ENCODE data around the gene FBXW10B.
"Not testable (repeated sequence)": the region's sequence is repeated elsewhere in the genome, so short reads cannot be mapped to it uniquely, and the experiment has no call there.

Gene FBXW10B, protein sequence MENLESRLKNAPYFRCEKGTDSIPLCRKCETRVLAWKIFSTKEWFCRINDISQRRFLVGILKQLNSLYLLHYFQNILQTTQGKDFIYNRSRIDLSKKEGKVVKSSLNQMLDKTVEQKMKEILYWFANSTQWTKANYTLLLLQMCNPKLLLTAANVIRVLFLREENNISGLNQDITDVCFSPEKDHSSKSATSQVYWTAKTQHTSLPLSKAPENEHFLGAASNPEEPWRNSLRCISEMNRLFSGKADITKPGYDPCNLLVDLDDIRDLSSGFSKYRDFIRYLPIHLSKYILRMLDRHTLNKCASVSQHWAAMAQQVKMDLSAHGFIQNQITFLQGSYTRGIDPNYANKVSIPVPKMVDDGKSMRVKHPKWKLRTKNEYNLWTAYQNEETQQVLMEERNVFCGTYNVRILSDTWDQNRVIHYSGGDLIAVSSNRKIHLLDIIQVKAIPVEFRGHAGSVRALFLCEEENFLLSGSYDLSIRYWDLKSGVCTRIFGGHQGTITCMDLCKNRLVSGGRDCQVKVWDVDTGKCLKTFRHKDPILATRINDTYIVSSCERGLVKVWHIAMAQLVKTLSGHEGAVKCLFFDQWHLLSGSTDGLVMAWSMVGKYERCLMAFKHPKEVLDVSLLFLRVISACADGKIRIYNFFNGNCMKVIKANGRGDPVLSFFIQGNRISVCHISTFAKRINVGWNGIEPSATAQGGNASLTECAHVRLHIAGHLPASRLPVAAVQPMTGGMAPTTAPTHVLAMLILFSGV

DNA sequence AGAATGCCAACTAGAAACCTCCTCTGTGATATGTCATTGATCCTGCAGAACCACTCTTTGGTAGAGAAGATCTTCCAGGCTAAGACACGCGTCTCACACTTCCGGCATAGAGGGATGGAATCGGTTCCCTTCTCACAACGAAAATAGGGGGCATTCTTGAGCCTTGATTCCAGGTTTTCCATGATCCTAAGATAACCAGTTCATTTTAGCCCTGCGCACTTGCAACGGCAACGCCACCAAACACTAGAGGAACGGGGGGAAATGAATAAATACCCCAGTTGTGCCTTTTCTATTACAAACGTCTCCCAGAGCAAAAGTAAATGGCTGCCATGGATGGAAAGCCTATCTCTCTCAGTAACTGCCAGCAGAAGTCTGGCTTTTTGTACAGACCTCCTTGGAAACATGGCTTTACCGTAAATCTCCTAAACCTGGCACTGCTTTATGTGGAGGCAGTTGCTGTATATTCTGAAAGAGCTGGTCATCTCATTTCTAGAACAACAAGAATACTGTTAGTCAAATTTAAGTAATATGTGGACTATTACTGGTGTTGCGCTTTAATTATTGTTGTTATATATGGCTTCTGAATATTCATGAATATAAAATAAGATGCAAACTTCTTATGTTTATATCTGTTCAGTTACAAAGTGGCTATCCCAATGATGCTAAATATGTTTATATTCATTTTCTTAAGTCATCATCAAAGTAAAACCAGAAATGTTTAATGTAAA is at the start of gene FBXW10B:
TSS of gene FBXW10B (minus strand) at position 374 of the 728 bp plus-strand sequence. CDS start at position 182, 192 bp downstream.
- DNase-seq (ENCODE audit: low read depth): not testable (repeated sequence)

DNA sequence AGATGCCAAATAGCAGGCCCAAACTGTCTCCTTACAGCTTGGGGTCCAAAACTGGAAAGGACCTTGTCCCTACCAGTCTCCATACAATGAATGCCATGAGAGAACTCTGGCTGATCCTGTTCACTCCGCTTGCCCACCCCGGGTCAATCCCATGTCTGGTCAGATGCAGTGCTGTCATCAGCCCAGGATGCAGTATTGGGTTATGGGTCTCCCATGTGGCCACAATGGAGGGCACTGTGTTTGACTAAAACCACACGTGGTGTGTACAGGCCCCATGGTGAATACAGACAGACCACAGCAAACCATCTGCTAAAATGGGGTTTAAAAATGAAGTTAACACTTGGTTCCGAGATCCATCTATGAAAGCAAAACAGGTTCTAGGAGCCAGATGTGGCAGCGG is 44.2 kb upstream of the FBXW10B start:
- no peak for DNase-seq (ENCODE audit: low read depth)

DNA sequence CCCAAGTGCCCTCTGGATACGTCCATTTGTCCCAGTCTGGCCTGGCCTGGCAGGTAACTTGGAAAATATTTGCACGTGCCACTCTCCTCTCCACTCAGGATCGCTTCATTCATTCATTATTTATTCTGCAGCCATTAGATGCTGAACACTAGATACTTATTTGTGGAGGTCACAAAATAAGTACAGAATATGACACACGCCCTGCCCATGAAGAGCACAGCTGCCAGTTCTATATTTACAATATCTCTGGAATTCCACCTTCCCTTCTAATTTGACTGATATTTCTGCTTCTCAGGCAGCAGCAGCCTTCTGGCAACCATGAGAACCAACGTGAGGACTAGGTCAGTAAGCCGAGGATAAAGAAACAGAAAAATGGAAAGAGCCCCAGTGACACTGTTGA is 43.7 kb upstream of the FBXW10B start:
- no peak for DNase-seq (ENCODE audit: low read depth)

DNA sequence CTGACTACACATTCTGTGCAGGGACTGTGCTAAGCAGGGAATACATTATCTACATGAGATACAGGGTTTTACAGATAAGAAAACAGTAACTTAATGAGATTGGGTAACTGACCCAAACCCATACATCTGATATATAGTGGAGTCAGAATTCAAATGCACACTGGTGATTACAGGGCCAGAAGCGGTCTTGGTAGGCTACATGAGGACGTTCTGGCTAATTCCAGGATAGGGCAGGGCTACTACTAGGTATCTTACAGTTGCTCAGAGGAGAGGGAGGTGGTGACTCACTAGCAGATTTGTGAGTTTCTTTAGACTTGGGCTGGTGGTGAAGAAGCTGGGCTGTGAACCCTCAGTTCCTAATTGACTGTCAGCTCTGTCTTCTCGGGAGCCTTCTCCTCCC is 43.2 kb upstream of the FBXW10B start:
- no peak for DNase-seq (ENCODE audit: low read depth)

DNA sequence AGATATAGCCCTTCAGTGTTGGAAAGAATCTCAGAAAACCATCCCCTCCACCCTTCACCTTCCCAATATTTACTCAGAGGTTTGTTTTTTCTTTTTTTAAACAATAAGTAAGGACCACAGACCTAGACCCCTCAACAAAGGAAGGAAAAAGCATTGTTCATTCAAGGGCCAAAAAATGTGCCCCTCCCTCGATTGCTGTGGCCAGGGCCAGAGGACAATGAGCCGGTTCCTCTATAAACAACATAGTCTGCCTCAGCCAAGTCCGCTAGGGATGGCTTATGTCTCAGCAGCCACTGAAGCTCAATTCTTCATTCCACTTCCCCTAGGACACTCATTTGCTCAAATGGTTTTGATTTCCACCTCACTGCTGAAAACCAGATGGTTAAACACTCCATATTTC is 40.6 kb upstream of the FBXW10B start:
- no peak for DNase-seq (ENCODE audit: low read depth)

DNA sequence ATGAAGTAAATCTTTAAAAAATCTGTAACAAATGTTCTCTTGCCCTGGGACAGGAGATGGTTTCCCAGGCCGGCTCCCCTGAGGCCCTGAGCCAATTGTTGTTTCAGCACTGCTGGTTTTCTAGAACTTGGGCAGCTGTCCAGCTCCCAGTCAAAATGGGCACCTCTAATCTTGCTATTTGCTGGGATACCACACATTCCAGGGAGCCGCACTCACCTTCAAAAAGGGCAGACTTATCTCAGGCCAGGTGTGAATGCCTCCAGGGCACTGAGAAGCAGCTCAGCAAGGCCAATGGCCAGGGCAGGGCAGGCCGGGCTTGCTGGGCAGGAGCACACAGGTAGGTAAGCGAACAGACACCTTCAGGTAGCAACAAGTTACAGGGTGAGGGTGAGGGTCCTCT is 40.2 kb upstream of the FBXW10B start:
- DNase-seq (ENCODE audit: low read depth): no peak

DNA sequence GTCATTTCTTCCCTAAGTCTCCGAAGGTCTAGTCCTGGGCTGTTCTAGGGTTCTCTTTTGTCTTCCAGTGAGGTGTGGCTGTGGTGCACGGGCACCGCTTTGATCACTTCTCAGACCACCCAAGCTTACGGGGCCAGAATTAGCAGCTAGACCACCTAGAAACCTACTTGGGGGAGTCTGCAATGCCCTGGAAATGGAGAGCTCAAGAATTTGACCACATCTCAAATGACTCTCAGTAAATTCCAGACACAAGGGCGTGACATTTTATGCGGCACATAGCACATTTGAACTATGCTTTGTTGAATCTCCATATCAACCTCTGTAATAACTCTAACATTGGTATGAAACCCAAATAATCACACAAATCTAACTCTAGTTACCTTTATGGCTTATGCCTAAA is 39.7 kb upstream of the FBXW10B start:
- DNase-seq (ENCODE audit: low read depth): no peak

DNA sequence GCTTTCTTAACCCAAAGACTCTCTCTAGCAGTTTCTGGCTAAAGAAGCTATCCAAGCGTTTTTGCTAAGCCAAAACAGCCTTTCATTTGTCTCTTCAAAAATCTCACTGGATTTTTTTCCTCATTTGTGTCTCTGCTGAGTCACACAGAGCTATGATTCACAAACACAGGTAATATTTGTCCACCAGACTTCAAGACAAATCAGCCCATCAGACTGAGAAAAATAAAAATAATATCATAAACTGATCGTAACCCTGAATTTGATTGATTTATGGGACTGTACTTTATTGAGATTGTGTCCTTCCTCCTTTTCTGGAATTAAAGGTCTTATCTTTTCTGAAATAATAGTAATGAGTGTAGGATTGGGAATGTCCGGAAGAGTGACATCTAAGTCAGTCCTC is 38.8 kb upstream of the FBXW10B start:
- no peak for DNase-seq (ENCODE audit: low read depth)

DNA sequence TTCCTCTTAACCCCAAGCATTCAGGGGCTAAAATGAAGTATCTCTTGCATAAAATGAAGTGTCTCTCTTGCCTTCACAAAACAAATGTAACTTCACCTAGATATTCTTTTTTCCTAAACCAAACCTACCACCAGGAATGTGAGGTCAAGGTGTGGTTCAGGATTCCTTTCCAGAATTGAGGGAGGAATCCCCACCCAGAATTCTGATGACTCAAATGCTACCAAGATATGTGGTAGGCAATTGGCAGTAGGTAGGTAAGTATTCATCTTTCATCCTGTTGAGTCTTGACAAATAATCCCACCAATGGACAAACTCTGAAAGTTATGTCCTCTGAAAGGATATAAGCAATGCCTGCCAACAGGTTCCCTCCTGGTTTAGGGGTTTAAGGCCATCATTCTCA is 38.4 kb upstream of the FBXW10B start:
- no peak for DNase-seq (ENCODE audit: low read depth)

DNA sequence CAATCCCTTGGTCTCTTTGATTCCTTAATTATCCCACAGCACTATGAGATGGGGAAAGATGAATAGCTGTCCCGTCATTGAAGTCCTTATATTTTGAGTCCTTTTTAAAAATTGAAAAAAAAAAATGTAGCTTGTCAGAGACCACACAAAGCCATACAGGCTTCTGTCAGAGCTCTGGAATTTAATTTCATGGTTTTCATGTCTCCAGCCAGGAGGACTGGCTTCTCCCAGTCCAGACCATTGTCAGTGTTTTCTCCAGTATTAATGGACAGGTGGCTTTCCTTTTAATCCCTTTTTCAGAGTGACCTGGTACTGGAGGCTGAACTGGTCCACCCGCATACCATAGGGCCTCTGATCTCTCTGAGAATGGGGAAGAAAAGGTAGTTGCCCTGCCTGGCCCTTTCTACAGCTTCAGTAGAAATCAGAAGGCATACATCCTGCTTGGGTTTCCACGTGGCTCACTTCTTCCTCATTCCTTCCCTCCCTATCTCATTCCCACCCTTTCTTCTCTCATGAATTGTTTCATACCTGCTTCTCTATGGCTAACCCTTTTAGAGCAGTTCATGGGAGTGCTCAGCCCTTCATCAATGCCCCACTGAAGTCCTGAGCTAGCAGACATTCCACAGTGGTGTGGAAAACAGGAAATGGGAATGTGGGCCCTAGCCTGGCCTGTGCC is 35.5 kb upstream of the FBXW10B start:
- no peak for DNase-seq (ENCODE audit: low read depth)

DNA sequence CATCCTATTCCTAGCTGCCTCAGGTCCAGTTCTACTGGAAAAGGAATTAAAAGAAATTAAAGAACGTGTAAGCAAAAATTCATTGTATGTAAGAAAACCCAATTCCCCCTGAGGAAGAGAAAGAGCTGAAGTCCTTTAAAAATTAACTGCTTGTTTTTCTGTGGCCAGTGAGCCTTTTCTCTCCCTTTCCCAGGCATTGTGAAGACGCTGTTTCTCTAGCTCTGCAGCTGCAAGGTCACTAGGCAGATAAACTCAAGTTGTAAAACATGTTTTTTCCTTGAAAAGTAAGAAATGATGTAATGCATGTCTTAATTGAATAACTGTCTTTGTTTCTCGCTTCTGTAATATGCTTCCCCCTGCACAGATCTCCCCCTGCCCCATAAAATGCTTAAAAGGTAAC is 34.9 kb upstream of the FBXW10B start:
- not testable (repeated sequence) for DNase-seq (ENCODE audit: low read depth)

DNA sequence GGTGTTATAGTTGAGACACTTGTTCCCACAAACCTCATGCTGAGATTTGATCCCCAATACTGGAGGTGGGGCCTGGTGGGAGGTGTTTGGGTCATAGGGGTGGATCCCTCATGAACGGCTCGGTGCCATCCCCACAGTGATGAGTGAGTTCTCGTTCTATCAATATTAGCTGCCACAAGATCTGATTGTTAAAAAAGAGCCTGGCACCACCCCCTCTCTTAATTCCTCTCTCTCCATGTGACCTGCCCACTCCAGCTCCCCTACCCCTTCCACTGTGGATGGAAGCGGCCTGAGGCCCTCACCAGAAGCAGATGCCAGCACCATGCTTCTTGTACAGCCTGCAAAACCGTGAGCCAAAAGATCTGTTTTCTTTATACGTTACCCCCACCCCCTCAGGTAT is 33.5 kb upstream of the FBXW10B start:
- DNase-seq (ENCODE audit: low read depth): no peak

DNA sequence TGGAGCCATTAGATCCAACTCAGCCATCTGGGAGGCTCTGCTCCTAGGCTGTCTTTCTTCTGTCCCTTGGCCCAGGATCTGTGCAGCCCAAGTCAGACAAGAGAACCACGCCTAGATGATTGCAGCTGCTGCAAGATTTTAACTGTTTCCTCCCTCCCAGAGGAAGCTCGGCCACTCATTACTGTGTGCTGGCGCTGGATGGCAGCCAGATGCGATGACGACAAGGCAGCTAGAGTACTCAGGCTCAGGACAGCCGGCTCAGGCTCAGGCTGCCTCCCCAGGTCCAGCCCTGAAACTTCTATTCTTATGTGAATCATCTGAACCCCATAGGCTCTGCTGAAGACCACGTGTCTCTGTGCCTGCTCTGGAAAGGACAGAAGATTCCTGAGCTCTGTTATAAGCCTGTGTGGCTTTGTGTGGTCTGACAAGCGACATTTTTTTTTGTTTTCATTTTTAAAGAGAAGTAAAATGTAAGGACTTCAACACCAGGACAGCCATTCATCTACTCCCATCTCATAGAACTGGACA is 32.1 kb upstream of the FBXW10B start:
- DNase-seq (ENCODE audit: low read depth): peak; percentile 3

DNA sequence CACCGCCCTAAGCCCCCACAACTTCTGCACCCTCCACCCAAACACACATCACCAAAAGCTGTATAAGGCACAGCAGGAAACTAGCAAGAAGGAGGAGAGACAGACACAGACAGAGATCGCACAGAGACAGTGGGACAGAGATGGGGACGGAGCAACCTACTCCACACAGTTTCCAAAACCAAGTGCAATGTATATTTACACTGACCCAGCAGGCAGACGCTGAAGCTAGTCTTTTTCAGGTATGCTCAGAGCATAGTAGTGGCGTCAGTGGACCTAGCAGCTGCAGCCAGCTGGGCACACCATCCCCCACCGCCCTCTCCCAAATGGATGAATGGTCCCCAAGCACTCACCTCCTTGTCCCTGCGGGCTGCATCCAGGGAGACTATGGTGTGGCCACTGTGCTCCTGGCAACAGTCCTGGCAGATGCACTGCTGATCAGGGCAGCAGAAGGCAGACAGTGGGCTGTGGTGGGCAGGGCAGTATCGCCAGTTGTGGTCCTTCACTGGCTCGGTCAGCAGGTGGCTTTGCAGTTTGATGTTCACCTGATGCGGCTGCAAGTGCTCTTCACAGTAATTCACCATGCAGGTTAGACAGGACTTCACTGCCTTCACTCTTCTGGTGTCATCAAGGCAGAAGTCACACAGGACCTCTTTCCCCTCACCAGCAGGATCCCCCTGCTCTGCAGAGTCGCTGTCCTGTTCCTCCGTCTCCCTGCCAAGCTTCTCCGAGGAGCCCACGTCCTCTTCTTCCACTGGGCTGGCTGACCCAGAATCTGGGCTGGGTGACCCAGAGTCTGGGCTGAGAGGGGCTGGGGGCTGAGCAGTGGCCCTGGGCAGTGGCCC is 31.5 kb upstream of the FBXW10B start:
- no peak for DNase-seq (ENCODE audit: low read depth)

DNA sequence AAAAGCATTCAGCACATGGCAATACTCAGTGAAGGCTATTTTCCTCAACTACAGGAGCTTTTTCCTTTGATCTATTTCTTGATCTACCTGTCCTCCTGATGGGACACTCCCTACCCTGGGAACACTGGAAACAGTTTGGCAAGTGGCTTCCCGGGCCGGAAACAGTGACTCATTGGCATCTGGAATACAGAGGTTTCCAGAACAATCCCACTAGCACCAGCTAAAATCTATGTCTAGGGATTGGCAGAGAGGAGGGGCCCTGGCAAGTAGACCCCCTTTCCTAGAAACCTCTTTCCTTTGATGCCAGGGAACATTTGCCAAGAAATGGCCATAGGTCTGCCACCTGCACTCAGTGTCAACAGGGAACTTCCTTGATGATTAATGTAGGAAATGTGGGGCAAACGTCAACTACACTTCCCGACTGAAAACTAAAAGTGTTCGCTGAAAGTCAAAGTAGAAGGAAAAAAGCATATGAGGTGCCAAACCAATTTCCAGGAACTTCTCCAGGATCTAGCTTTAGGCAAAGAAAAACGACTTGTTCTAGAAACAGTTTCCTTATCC is 30.4 kb upstream of the FBXW10B start:
- DNase-seq (ENCODE audit: low read depth): no peak

DNA sequence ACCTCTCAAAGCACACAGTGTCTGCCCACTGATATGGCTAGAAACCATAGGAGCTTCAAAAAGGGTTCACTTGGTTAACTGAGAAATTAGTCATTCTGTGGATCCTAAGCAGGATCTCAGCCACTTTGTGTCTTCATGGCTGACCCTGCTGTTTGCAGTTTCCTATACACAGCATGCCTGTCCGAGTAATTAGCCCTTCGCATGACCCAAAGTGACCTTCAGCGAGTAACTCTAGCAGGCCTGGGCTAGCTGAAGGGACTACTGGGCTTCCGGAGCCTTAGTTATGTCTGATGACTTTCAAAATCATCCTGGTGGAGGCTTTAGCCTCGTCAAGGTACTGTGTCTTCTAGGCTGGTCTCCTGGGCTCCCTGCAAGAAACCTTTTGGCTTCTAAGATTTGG is 28.9 kb upstream of the FBXW10B start:
- no peak for DNase-seq (ENCODE audit: low read depth)

DNA sequence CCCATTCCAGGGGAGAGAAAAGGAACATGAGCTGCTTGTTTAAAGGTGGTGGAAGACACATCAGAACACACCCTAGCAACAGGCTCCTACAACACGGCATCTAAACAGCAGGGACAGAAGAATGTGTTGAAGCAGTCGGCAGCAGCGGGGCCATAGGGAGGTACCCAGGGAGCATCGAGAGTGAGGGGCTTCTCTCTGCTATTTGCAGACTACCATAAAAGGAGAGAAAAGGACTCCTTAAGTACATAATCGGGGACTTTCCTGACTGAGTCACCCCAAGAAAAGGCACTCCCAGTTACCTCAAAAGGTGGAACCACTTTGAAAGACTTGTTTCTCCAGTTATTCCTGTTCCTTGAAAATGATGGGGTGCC is 26.4 kb upstream of the FBXW10B start:
- not testable (repeated sequence) for DNase-seq (ENCODE audit: low read depth)

DNA sequence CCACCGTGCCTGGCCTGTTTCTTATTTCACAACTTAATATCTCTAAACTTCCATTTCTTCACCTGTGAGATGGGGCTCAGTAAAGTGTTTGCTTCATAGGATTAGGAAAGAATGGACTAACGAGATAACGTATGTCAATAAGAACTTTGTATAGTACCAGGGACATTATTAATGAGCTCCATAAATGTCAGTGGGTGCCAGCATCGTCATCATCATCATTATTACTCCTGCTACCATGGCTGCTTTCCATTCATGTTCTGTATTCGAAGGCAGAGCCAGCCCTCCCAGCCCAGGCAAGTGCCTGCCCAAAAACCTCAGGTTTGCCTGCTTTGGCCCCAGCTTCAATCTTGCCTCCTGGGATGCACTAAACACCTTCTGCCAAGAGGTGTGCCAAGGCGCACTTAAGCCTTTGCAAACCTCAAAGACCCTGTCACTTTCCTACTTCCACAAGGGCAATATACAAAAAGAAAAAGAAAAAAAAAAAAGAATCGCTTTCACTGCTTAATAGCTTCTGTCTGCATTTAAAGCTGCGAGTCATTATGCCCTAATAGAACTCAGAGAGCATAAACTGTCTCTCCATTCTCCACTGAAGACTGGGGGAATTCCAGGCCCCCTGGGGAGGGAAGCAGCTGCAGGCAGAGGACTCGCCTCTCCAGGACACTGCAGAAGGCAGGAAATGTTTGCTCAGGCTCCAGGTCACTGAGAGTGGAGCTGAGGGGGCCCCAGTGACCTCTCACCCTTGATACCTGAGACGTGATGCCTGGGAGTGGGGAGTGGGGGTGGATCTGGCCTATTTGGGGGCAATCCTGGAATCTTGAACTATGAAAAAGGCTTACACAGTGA is 25.8 kb upstream of the FBXW10B start:
- DNase-seq (ENCODE audit: low read depth): not testable (repeated sequence)

DNA sequence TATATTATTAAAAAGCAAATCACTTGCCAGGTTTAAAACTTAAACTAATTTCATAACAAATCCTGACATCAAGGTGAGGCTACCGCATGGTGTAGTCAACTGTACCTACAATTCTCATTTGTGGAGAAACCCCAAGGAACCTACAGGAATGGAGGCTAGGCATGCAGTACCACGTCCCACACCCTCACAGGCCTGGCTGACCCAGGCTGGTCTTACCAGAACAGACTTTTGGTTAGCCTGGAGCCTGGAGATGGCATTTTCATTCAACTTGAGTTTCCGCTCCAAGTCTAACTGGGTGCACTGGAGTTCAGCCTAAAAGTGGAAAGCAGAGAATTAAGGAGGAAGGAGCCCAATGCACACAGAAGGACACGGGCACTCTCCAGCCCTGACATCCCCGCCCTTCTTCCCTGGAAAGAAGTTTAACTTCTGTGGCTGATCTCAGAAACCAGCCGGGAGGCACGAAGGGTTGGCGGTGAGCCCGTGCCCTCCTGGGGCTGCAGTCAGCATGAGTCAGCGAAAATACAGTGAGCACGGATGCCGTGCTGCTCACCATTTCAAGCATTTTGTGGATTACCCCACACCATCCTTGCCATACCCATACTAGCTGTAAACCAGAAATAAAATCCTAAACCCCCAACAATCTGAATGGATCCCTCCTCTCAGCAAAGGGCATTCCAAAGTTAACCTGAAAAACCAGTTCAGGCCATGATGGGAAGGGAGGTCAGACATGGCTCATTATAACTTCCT is 23.2 kb upstream of the FBXW10B start:
- DNase-seq (ENCODE audit: low read depth): not testable (repeated sequence)

Data from stimulated activated CD8-positive, alpha-beta memory T cell treated with anti-CD3 and anti-CD28 coated beads, Interleukin-7, amount 100 ng/mL, for 24 hours (primary cell).